ENCODE results near the gene CDX1.

DNA sequence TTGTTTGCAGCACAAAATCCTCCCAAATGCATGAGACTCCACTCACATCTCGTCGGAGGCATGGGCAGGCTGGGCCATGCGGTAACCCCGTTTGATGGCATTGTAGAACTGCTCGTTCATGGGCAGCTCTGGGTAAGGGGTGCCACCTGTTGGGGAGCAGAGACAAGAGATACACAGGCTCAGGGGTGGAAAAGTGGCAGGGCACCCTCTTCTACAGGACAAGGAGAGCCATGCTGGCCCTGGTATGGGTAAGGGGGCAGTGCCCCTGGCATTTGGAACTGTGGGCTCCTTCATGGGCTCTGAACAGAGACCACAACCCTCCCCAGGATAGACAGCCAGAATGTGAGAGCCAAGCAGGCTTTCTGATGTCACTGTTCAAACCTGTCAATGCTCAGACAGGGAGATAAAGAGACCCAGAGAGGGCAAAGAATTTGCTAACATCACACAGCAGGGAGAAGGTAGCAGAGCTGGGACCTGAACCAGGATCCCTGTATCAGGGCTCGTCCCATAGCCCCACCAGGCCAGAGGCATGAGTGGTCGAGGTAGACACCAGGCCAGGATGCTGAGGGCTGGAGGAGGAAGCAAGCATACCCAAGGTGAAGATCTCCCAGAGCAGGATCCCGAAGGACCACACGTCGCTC lies 47.0 kb upstream of the CDX1 start:
- TF ChIP-seq POLR2AphosphoS5 (IDR thresholded peaks at IDR 0.05) (no peak), POLR2A (IDR thresholded peaks at IDR 0.05) (no peak)
- TF ChIP-seq, protein P1, sequence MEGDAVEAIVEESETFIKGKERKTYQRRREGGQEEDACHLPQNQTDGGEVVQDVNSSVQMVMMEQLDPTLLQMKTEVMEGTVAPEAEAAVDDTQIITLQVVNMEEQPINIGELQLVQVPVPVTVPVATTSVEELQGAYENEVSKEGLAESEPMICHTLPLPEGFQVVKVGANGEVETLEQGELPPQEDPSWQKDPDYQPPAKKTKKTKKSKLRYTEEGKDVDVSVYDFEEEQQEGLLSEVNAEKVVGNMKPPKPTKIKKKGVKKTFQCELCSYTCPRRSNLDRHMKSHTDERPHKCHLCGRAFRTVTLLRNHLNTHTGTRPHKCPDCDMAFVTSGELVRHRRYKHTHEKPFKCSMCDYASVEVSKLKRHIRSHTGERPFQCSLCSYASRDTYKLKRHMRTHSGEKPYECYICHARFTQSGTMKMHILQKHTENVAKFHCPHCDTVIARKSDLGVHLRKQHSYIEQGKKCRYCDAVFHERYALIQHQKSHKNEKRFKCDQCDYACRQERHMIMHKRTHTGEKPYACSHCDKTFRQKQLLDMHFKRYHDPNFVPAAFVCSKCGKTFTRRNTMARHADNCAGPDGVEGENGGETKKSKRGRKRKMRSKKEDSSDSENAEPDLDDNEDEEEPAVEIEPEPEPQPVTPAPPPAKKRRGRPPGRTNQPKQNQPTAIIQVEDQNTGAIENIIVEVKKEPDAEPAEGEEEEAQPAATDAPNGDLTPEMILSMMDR (IDR thresholded peaks at IDR 0.05) = no peak
